Sciatic nerve (tissue), 2 donors: Measurements from ENCODE around the gene MCIDAS. TPM values are rescaled to one million over a fixed set of nuclear protein-coding genes. Genes with fewer than 3 reads are reported as not detected.

Experiments
- ATAC-seq: fragments of 200-7000 bp; cut with Tn5 transposase; one replicate; pipeline ENCODE4 v1.9.1; 2020; ENCODE audit warnings: mild to moderate bottlenecking, moderate library complexity
- DNase-seq: peaks from one replicate; pipeline ENCODE4 v3.0.0-alpha.2; 2020; ENCODE audit warnings: low spot score
- intact Hi-C: fragments of 100-400 bp; cut with DNase I; formaldehyde crosslinking; loops from one replicate; pipeline ENCODE4 v1.14.2; 2022
- total RNA-seq: library from RNA; stranded (reverse); fragmentation: NEBNext Ultra II Directional; extraction: Animal tissue kit (Norgen Biotek cat#: 25700); gene quantifications from one replicate; pipeline ENCODE4 v1.2.1, GENCODE V29; 2021
- donor health status: DM: no; HTN: no; CAD: no.
- donor health status: DM: no; HTN: no; CAD: no.

MCIDAS gene
- not detected for total RNA-seq

DNA sequence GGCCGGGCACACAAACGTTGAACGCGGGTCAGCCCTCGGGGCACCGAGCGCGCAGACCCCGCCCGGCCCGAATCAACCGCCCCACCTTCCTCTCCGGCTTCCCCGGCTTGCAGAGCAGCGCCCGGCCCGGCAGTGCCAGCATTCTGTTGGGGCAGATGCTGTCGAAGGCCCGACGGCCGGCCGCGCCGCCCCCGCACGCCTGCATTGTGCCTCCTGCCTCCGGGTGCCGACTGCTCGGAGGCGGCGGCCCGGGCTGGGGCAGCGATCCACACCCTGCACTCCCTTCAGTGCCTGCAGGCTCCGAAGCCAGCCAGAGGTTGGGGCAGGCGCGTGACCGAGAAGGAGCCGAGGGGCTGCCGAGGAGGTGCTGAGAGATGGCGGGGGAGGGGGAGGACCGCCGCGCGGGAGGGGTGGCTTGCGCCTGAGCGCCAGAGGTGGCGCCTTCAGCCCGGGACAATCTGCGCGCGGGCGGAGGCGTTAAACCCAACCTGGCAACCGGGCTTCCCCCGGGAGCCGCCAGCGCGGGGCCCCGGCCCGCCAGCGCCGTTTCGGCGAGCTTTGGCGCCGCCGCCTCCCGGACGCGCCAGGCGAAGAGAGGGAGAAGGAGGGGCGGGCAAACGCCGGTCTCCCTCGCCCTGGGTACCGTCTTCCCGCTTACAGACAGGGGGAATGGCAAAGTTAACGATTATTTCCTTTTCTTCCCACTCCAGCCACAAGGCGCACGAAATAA lies at the start of gene MCIDAS:
Gene MCIDAS (minus strand): TSS at position 382 of the 730 bp plus-strand sequence. CDS start 177 bp downstream, at position 205.
- peak; percentile 6 for ATAC-seq
- no peak for DNase-seq
- intact Hi-C loops, result loop anchor here (10.0 kb wide), 1 partner anchor 52 kb away; the partner anchor contains the start of gene CDC20B

DNA sequence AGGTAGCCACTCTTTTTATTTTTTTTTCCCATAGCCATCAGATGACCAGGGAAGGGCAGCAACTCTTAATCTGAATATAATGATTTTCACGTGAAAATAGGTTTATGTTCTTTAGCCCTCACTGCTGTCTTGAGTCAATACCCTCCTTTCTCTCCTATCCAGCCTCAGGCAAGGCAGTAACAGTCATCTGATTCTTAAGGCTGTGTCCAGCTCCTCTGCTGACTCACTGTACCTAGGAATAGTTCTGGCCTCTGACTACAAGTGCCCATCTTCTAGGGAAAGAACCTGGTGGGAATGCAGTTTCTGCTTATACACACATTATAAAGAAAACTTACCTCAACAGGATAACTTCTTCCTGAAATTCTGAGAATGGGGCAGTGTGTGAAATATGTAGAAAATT lies 49.7 kb upstream of the MCIDAS start:
- intact Hi-C loops, result no loop called here
- DNase-seq, result no peak
- ATAC-seq, result no peak

DNA sequence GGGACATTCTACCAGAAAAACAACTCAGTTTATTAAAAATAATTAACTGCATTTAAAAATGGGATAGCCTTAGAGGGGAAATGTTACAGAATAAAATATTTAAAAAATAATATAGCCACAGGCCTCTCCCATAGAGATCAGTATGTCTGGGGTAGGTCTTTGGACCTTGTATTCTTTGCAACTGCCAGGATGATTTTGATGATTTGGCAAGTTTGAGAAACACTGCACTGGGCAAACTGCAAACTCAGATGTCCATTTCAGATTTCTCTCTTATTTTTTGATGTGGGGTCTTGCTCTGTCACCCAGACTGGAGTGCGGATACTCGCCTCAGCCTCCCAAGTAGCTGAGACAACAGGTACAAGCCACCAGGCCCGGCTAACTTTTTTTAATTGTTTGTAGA lies 31.2 kb upstream of the MCIDAS start:
- intact Hi-C loops, result no loop called here

DNA sequence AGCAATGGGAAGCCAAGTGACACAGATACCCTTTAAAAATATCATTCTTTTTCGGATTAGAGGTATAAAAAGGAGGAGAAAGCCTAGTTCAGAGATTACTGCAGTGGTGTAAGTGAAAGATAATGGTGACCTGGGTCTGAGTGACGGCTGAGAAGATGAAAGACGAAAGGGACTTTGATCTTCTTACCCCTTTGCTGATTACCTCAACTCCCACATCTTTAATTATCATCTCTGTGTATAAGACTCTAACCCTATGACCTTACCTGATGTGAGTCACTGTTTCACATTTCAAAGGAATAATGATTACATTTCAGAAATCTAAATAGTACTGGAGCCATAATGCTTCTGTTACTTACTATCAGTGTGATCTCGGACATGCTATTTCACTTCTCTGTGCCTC lies 27.7 kb upstream of the MCIDAS start:
- DNase-seq (no peak), ATAC-seq (no peak)
- intact Hi-C loops, result no loop called here

More for the DNA sequence above, 31.2 kb upstream of the MCIDAS start:
- ATAC-seq (no peak), DNase-seq (no peak)

DNA sequence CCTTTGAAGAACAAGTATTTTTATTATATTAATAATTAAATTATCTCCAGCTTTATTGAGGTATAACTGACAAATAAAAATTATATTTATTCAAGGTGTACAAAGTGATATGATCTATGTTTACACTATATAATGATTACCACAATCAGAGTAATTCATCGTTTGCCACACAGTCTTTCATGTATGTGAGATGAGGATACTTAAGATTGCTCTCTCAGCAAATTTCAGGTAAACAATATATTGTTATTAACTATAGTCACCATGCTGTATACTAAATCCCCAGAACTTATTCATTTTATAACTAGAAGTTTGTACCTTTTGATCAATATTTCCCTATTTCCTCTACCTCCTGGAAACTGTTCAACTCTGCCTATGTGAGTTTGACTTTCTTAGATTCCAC lies 22.9 kb upstream of the MCIDAS start:
- no peak for ATAC-seq

DNA sequence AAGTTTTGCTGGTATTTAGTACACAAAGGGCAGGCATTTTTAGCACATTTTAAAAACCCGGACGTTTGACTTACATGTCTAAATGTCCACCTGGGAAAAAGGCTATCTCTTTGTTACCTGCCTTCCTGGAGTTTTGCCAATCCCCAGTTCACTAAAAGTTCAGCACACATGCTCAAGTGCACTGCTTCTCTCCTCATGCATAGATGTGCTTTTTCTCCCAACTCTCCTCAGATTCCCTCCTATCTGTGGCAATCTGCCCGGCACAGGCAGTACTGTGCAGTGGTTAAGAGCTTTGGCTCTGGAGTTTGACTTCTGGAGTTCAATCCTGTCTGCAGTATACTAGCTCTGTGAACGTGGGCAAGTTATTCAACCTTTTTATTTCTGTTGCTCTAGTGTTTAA lies 14.6 kb upstream of the MCIDAS start:
- no peak for DNase-seq
- no peak for ATAC-seq
- intact Hi-C loops, result no loop called here

More for the DNA sequence above, 22.9 kb upstream of the MCIDAS start:
- no peak for DNase-seq
- intact Hi-C loops, result no loop called here

DNA sequence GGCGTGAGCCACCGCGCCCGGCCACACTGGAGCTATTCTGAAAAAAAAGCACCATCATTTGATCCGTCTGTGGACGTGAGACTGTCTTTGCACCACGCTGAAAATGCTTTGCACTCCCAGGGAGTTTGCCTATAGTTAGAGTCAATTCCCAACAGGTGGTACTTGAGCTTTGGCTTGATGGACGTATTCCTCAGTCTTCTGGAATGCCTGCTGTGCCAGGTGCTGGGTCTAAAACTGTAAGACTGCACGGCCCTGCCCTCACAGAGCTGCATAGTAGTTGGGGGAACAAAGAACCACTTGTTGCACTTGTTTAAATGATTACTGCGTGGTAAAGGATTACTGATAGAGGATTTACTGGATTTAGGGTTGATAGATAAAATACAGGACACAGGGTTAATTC lies 9.7 kb upstream of the MCIDAS start:
- intact Hi-C loops, result no loop called here
- ATAC-seq (no peak), DNase-seq (no peak)

DNA sequence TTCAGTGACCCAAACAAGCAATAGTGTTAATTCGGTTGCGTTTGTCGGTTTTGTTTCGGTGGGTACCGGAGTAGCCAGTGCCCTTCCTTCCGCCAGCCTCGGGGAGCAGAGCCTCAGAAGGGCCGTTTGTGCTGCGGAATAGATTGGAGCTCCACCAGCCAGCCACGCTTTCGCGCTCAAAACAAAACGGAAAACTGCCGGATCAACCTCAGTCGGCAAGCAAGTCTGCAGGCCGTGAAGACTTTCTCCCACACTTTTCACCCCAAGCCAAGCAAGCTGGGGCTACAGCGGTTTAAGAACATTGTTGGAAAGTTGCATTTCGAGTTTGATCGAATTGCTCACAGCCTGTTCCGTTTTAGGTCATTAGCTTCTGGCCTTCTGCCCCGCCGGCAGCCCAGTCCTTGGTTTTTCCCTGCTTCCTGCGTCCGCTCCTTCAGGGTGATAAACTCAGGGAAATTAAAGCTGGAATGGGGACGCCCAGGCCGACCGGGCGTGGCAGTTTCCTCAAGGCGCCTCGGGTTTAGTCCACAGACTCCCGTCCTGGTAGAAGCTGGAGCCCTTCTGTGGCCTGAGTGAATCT lies 7.1 kb upstream of the MCIDAS start:
- no peak for ATAC-seq
- DNase-seq, result no peak
- intact Hi-C loops, result no loop called here

DNA sequence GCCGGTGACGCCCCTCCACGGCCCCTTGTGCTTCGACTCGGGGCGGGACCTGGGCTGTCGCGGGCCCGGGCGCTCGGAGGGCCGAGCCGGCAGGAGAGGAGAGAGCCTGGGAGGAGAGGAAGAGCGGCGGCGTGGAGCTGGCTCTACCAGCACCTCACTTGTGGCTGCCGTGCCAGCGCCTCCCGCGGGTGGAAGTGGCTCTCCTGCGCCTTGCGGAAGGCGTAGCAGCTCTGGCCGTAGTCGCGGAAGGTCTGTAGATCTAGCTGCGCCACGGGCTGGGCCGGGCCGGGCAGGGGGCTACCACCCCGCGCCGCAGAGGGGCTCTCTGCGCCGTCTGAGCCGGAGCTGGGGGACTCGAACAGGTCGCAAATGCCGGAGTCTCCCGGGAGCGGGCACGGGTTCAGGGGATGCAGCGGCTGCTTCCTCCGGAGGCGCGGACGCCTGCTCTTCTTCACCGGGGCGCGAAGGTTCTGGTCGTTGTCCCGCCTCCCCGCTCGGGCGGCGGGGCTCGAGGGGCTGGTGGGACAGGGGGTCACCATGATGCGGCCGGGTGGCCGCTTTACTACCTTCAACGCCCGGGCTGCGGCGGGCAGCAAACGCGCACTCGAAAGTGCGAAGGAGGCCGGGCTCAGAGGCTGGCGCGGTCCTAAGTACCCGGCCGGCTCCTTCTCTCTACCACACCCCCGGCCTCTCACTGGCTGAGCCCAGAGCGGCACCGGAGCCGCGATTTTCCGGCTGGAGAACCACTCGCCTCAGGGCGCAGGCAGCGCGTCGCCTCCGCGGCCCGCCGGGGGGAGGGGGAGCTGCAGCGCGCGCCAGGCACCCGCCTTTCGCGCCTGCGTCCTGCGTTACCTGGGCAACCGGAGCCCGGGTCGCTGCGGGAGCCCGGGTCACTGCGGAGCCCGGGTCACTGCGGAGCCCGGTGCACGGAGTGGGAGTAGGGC lies 6.1 kb upstream of the MCIDAS start, which contains the start of gene CCNO:
Gene CCNO (minus strand): TSS at position 624 of the 944 bp plus-strand sequence. CDS start 85 bp downstream, at position 539.
- ATAC-seq (peak; percentile 87), DNase-seq (peak; percentile 74)
- intact Hi-C loops, result no loop called here

DNA sequence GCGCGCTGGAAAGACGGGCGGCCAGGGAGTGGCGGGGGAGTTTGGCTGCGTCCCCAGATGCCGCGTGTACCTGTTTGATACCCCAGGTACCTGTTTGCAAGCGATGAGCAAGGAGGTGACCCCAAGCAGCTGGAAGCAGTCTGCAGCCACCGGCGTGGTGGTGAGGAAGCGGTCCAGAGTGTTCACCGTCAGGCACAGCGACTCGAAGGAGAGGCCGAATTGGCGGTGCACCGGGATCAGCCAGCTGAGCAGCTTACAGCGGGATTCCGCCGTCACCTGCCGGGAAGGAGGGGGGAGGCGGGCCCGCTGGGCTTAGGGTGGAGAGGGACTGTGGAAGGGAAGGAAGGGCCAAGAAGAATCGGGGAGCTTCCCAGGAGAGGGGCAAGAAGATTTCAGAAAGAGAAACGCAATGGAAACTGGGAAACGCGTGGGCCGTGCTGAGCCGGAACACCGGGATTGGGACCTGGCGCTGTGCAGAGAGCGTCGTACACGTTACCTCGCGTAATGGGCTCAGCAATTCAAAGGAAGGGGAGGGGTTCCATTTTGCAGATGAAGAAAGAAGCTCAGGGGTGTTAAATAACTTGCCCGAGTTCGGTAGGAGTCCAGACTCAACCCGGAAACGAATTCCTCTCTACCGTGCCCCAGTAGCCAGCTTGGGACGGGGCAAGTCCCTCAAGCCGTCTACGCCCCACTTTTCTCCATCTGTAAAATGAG lies 5.3 kb upstream of the MCIDAS start:
- peak; percentile 4 for ATAC-seq
- intact Hi-C loops, result no loop called here
- DNase-seq, result no peak

DNA sequence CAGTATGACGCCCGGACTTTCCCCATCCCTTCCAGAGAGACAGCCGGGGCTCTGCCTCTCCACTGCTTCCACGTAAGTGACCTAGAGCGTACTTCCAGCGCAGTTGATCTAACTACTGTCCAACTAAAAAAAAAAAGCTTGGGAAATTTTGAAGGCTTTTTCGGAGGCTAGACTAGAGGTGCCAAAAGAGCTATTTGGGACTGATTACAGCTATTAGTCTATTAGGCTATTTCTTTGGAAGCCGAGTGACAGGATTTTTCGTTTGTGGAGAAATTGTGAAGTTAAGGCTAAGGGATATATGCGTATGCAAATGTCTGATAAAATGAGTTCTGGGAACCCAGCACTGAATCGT lies 4.8 kb upstream of the MCIDAS start:
- intact Hi-C loops, result no loop called here
- DNase-seq (no peak), ATAC-seq (no peak)

DNA sequence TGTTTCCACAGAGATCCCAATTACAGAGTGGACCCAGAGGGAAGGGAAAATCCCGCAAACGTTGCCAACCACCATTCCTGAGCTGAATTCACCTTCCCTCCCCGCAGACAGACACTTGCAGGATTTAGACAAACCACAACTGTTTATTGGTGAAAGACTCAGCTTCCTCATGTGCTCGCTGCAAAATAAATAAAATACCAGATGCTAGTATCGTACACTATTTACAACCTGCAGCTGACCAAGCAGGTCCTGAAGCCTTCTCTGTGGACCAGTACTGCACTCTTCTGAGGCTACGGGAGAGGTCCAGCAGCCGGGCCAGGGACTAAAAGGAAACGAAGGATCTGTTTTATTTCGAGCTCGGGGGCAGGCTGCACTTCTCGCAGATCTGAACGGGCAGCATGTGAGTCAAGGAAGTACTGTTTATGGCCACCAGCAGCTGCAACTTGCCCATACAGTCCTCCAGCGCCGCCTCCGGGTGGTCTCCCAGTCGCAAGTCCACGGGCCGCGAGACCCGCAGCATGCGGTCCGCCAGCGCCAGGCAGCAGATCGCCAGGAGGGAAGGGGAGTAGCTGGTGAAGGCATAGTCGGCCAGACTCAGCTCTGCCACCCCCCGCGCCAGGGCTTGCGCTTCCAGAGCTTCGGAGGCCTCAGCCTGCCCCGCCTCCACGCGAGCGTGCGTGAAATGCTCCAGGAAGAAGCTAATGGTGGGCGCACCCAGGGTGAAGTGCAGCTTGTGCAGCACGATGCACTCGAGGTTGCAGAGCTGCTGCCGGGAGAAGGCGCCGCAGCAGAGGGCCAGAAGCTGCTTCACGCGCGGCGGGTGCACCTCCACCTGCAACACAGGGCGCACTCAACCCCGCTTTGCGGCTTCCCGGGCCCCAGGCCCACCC lies 4.2 kb upstream of the MCIDAS start:
- intact Hi-C loops, result no loop called here
- DNase-seq, result no peak

DNA sequence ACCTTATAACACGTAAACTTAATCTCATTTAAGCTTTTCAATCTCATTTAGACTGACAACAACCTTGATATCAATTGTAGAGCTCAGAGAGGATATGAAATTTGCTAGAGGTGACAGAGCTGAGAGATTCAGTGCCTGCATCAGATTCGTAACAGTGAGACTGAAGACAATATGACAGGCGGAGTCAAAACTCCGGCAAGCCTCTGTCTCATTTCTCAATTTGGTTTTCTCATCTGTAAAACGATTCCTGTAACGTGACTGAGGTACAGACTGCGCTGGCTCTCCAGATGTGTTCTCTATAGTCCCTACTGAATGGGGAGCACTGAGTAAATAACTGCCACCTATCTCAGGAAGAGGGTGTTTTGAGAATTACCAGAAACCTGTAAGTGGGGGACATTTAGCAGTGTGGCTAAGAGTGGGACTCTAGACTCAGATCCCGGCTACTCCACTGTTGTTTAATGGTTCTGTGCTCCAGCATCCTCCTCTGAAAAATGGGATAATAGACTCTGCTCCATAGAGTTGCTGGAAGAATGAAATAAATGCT lies 3.0 kb upstream of the MCIDAS start:
- intact Hi-C loops, result no loop called here
- no peak for ATAC-seq
- no peak for DNase-seq

More for the DNA sequence above, 4.2 kb upstream of the MCIDAS start:
- ATAC-seq, result no peak

DNA sequence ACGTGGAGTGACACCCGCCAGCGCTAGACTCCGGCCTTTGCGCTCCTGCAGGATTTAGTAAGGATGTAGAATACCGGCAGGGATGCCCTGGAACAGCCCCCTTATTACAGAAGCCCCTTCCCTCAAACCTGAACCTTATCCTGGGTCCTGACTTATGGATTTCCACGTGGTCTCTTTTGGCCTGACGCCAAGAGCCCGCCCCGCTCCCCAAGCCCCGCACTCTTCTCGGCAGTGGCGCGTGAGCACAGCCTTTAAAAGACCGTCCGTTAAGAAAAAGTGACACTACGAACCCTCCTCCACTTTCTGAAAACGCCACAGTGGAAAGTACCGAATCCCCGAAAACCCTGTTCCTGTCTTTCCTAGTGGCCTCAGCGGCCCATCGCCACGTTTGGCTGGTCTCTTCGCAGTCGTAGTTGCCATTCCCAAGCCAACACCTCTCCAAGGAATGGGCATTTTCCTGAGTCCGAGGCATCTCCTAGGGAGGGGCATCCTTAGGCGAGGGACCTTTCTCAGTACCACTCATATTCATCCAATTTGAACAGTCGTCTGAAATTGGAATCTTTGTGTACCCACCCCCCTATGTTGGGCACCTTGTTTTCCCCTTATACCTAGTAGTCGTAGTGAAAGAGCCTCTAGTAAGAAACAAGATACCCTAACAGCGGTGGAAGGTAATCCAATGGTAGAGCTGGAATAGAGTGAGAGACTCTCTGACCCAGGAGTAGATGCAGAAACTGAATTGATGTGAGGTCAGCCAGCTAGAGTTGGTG lies 732 bp upstream of the MCIDAS start:
- intact Hi-C loops, result loop anchor here (10.0 kb wide), 1 partner anchor 53 kb away; the partner anchor contains the start of gene CDC20B
- DNase-seq (no peak), ATAC-seq (no peak)

DNA sequence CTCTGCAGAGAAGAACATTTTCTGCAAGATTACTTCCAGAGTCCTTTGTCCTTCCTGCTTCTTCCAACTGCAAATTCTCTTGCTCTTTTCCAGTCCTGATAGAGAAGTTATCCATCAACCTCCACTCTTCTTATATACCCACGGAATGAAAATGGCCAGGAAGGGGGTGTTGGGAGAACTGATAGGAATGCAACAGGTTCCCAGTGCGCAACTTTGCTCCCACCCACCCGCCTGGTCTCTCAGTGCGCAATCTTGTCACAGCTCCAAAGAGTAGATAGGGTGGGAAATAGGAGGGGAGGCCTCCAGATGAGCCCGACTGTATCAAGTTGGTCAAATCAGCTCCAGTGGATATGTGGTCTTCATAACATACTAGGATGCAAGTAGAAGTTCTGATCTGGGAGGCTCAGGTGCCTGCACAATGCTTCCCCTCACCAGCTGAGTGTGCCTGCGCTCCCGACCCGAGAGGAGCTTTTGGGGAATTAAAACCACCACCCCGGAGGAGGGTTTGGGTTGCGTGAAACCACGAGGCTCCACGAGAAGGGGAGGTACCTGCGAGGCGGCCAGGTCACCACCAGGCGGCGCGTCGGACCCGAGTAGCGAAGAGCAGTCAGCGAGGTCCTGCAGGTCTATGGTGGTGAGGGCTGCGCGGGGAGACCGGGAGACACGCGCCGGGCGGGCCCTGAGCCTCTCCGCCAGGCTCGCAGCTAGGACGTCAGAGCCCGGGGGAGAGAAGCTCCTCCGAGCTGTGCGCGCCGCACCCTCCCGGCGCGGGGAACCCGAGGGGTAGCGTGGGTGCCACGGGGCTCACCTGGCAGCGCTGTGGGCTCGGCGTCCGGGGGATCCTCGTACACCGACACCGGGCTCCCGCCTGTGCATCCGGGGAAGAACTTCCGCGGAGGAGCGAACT lies 835 bp downstream of the MCIDAS start:
- intact Hi-C loops, result loop anchor here (10.0 kb wide), 1 partner anchor 51 kb away; the partner anchor contains the start of gene CDC20B
- DNase-seq (no peak), ATAC-seq (peak; percentile 58)

DNA sequence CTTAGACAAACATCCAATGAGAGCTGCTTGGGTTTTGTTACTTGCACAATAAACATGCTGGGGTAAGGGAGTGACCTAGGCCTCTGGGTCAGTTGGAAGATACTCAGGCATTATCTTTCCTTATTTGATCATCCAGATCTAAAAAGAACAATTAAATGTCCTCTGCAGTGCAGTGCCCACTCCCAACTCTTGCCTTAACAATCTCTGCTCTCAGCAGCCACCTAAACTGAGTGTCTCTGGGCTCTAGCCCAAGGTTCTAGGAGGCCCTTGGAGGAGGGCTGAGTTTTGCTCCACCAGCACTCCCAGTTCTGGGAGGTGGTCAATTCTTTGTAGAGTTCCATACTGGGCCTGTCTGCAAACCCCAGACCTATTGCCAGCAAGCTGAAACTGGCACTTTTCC lies 1.8 kb downstream of the MCIDAS start:
- DNase-seq (no peak), ATAC-seq (no peak)
- intact Hi-C loops, result loop anchor here (10.0 kb wide), 1 partner anchor 51 kb away; the partner anchor contains the start of gene CDC20B
